B cell (primary cell): ENCODE results near the gene GRIK2. TPM values are rescaled to one million over a fixed set of nuclear protein-coding genes. Genes with fewer than 3 reads are reported as not detected.

ENCODE experiments used
- ATAC-seq: fragments of 200-7000 bp; cut with Tn5 transposase; one replicate; pipeline ENCODE4 v1.10.0; 2021; ENCODE audit warnings: low read depth, mild to moderate bottlenecking, moderate number of reproducible peaks, moderate library complexity
- CTCF ChIA-PET: fragments of 350-600 bp; sonication (Branson Sonifier 250); formaldehyde crosslinking; loops from one replicate; lab custom pipeline; 2021; ENCODE audit warnings: antibody characterized with exemption, inconsistent platforms; lab: Charles Lee
- POLR2A ChIA-PET: fragments of 350-600 bp; sonication (Branson Sonifier 250); formaldehyde crosslinking; loops from one replicate; lab custom pipeline; 2021; ENCODE audit warnings: antibody characterized with exemption; lab: Charles Lee
- DNase-seq: peaks from one replicate; pipeline ENCODE4 v3.0.0; 2013
- H2AFZ ChIP-seq: 2 replicates; pipeline ENCODE4 v1.6.1; 2012; ENCODE audit warnings: mild to moderate bottlenecking, low read depth, low read length; ENCODE audit not compliant: insufficient read depth, poor library complexity, severe bottlenecking
- H3K27ac ChIP-seq, 2 donors: 1 replicate in 1 of 2; 2 replicates in 1 of 2; pipeline ENCODE4 v1.5.1; 2012 to 2013; ENCODE audit warnings: low read length in 2 of 2, mild to moderate bottlenecking in 2 of 2, moderate library complexity in 1 of 2
- H3K27me3 ChIP-seq, 4 experiments: fragments of 200-600 bp in 1 of 4; sonication (generic) in 1 of 4; replicated peaks in 1 of 4; 1 replicate in 2 of 4; 2 replicates in 2 of 4; pipeline versions ENCODE4 v1.6.1 to v1.7.0; 2013 to 2016; ENCODE audit warnings: low read length in 3 of 4, mild to moderate bottlenecking in 2 of 4, mixed read lengths in 1 of 4, moderate library complexity in 1 of 4; ENCODE audit not compliant: insufficient read depth in 4 of 4, control insufficient read depth in 3 of 4; ENCODE audit errors: control extremely low read depth in 1 of 4
- H3K36me3 ChIP-seq, 2 experiments: replicated peaks in 1 of 2; 1 replicate in 1 of 2; 2 replicates in 1 of 2; pipeline versions ENCODE4 v1.6.1 to v1.7.1; 2013; ENCODE audit warnings: low read length in 1 of 2; ENCODE audit not compliant: insufficient read depth in 2 of 2, control insufficient read depth in 1 of 2; ENCODE audit errors: control extremely low read depth in 1 of 2, extremely low read depth in 1 of 2
- H3K4me1 ChIP-seq, 2 donors: fragments of 200-600 bp in 1 of 2; sonication (generic) in 1 of 2; 1 replicate in 1 of 2; 2 replicates in 1 of 2; pipeline versions ENCODE4 v1.5.1 to v1.6.1; 2013 to 2017; ENCODE audit warnings: low read length in 2 of 2; ENCODE audit not compliant: control insufficient read depth in 2 of 2, insufficient read depth in 2 of 2
- H3K4me2 ChIP-seq: replicated peaks from 2 replicates; pipeline ENCODE3; 2012; ENCODE audit warnings: mild to moderate bottlenecking, low read depth, low read length; ENCODE audit not compliant: poor library complexity, severe bottlenecking
- H3K4me3 ChIP-seq, 5 experiments: fragments of 200-600 bp in 1 of 5; sonication (generic) in 1 of 5; 1 replicate in 3 of 5; 2 replicates in 2 of 5; pipeline versions ENCODE4 v1.5.1 to v1.7.0; 2011 to 2016; ENCODE audit warnings: low read length in 4 of 5, mild to moderate bottlenecking in 4 of 5, low read depth in 2 of 5, control low read depth in 1 of 5, moderate library complexity in 1 of 5; ENCODE audit not compliant: insufficient read depth in 1 of 5; ENCODE audit errors: control extremely low read depth in 1 of 5, extremely low read depth in 1 of 5
- H3K79me2 ChIP-seq: fragments of 200-600 bp; sonication (generic); one replicate; pipeline ENCODE4 v1.6.0; 2016; ENCODE audit warnings: low read length; ENCODE audit not compliant: control insufficient read depth, insufficient read depth
- H3K9ac ChIP-seq: fragments of 200-600 bp; sonication (generic); 2 replicates; pipeline ENCODE4 v1.6.1; 2017; ENCODE audit warnings: mild to moderate bottlenecking, low read length, moderate library complexity
- H3K9me3 ChIP-seq, 3 donors: one replicate each; pipeline versions ENCODE4 v1.6.1 to v1.7.1; 2013; ENCODE audit warnings: low read length in 2 of 3; ENCODE audit not compliant: control insufficient read depth in 2 of 3, insufficient read depth in 1 of 3; ENCODE audit errors: control extremely low read depth in 1 of 3
- H4K20me1 ChIP-seq: 2 replicates; pipeline ENCODE4 v1.6.0; 2012; ENCODE audit warnings: mild to moderate bottlenecking, low read length; ENCODE audit not compliant: insufficient read depth, control insufficient read depth, poor library complexity, severe bottlenecking
- H3K27ac Mint-ChIP-seq: one replicate; pipeline ENCODE4 v1.8.0; 2021; ENCODE audit warnings: mixed read lengths
- H3K27me3 Mint-ChIP-seq: one replicate; pipeline ENCODE4 v1.8.0; 2021; ENCODE audit warnings: mixed read lengths
- H3K4me1 Mint-ChIP-seq: one replicate; pipeline ENCODE4 v1.8.0; 2021; ENCODE audit warnings: mixed read lengths
- H3K4me3 Mint-ChIP-seq: one replicate; pipeline ENCODE4 v1.8.0; 2021; ENCODE audit warnings: mixed read lengths
- H3K9me3 Mint-ChIP-seq: one replicate; pipeline ENCODE4 v1.8.0; 2022; ENCODE audit warnings: mixed read lengths; ENCODE audit not compliant: insufficient read depth
- EZH2 ChIP-seq: IDR thresholded peaks from 2 replicates; pipeline ENCODE4 v1.6.1; 2012; ENCODE audit warnings: borderline replicate concordance, low read depth, mild to moderate bottlenecking, moderate library complexity, low read length; ENCODE audit not compliant: insufficient read depth, poor library complexity, severe bottlenecking
- WGBS: methylation state at CpG from one replicate; pipeline ENCODE4 v1.1.5; 2013; ENCODE audit warnings: missing lambda C conversion rate; ENCODE audit not compliant: insufficient coverage; 5-methylcytosine and 5-hydroxymethylcytosine counted together
- intact Hi-C: fragments of 100-400 bp; cut with micrococcal nuclease; formaldehyde crosslinking; loops from one replicate; pipeline ENCODE4 v1.10.0; 2022
- polyA plus RNA-seq: library from polyadenylated mRNA; depleted of rRNA; stranded (reverse); fragments of >200 nt; gene quantifications from 2 replicates; pipeline ENCODE4 v1.2.3, GENCODE V29; 2012
- total RNA-seq, 2 donors: library from RNA; stranded (reverse); fragments of 120-200 nt in 1 of 2; gene quantifications; 1 replicate in 1 of 2; 2 replicates in 1 of 2; pipeline versions ENCODE4 v1.2.3 to v1.2.4, GENCODE V29; 2013 to 2022
- TF ChIP-seq, protein P1 (sequence below): fragments of 200-600 bp; IDR thresholded peaks from one replicate; pipeline ENCODE4 v1.8.0; 2022; ENCODE audit warnings: antibody characterized with exemption, mild to moderate bottlenecking

Gene GRIK2
- total and polyA plus RNA-seq, 2 donors (not counting 1 experiment from before 2014, with no cell fraction given), result not detected

GRCh38 chr6:101445527-101445926 is 52.0 kb downstream of the GRIK2 start:
- Histone ChIP-seq H3K4me1 (no peaks in the 10 kb centered on the region), H3K9me3 (no peaks in the 10 kb centered on the region), H3K27me3 (no peaks in the 10 kb centered on the region), H4K20me1 (no peaks in the 10 kb centered on the region), H3K4me2 (no peak overlapping the region), H3K79me2 (no peaks in the 10 kb centered on the region), H3K36me3 (no peaks in the 10 kb centered on the region), H2AFZ (no peak overlapping the region), H3K4me3 (no peak overlapping the region), H3K27ac (no peak overlapping the region), H3K9ac (no peak overlapping the region)
- Mint-ChIP-seq H3K27ac (no peak overlapping the region), H3K4me3 (no peak overlapping the region), H3K27me3 (no peaks in the 10 kb centered on the region), H3K9me3 (no peaks in the 10 kb centered on the region), H3K4me1 (no peaks in the 10 kb centered on the region)
- ChIA-PET CTCF (no interaction called here), POLR2A (no interaction called here)
- ATAC-seq (no peak), DNase-seq (no peak)
- intact Hi-C loops, result no loop called here
- no peak for TF ChIP-seq EZH2
- TF ChIP-seq, protein P1, sequence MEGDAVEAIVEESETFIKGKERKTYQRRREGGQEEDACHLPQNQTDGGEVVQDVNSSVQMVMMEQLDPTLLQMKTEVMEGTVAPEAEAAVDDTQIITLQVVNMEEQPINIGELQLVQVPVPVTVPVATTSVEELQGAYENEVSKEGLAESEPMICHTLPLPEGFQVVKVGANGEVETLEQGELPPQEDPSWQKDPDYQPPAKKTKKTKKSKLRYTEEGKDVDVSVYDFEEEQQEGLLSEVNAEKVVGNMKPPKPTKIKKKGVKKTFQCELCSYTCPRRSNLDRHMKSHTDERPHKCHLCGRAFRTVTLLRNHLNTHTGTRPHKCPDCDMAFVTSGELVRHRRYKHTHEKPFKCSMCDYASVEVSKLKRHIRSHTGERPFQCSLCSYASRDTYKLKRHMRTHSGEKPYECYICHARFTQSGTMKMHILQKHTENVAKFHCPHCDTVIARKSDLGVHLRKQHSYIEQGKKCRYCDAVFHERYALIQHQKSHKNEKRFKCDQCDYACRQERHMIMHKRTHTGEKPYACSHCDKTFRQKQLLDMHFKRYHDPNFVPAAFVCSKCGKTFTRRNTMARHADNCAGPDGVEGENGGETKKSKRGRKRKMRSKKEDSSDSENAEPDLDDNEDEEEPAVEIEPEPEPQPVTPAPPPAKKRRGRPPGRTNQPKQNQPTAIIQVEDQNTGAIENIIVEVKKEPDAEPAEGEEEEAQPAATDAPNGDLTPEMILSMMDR, result no peak
- 78% methylated on average over 1 of the region's 2 CpGs for WGBS

GRCh38 chr6:101450901-101451300 is 57.4 kb downstream of the GRIK2 start:
- no peak overlapping the region for H3K27ac Mint-ChIP-seq
- no peaks in the 10 kb centered on the region for H3K4me1 Mint-ChIP-seq
- H3K4me3 ChIP-seq, result no peak overlapping the region
- H3K27ac ChIP-seq, result no peak overlapping the region
- no peaks in the 10 kb centered on the region for H3K27me3 ChIP-seq
- DNase-seq (no peak), ATAC-seq (no peak)
- no peak overlapping the region for H3K4me2 ChIP-seq
- H3K9me3 Mint-ChIP-seq, result no peaks in the 10 kb centered on the region
- no peaks in the 10 kb centered on the region for H3K27me3 Mint-ChIP-seq
- WGBS, result no CpG with 5 or more reads among the region's 5 CpGs
- intact Hi-C loops, result no loop called here
- no peaks in the 10 kb centered on the region for H4K20me1 ChIP-seq
- no peak overlapping the region for H3K9ac ChIP-seq
- H3K9me3 ChIP-seq, result no peaks in the 10 kb centered on the region
- no peak overlapping the region for H3K4me3 Mint-ChIP-seq
- no peaks in the 10 kb centered on the region for H3K79me2 ChIP-seq
- H3K36me3 ChIP-seq, result no peaks in the 10 kb centered on the region
- no peaks in the 10 kb centered on the region for H3K4me1 ChIP-seq
- TF ChIP-seq, protein P1, result no peak
- TF ChIP-seq EZH2, result no peak
- CTCF ChIA-PET, result no interaction called here
- POLR2A ChIA-PET, result no interaction called here
- no peak overlapping the region for H2AFZ ChIP-seq
